Measurements from ENCODE around the gene SMNDC1.

- TF ChIP-seq CTCF (IDR thresholded peaks at IDR 0.05 in 2 of 3, conservative IDR thresholded peaks at IDR 0.05 in 1 of 3; ENCODE audit: control insufficient read depth in 2 of 3, extremely low read depth in 1 of 3, insufficient read depth in 1 of 3, low read depth in 3 of 3, low read length in 3 of 3) (peak; percentile 61 to 83 (median 63)), USF1 (IDR thresholded peaks at IDR 0.05; ENCODE audit: borderline replicate concordance, extremely low read length, insufficient read depth, low read depth, low read length) (no peak), CBFB (IDR thresholded peaks at IDR 0.05; ENCODE audit: low read depth) (no peak), YBX1 (IDR thresholded peaks at IDR 0.05) (0 out of 2 replicates have a peak, but pooled peaks have one; percentile 9), TAF1 (IDR thresholded peaks at IDR 0.05; ENCODE audit: borderline replicate concordance, low read depth, low read length) (no peak), NFYB (IDR thresholded peaks at IDR 0.05; ENCODE audit: insufficient read depth, low read depth, low read length) (no peak), ZNF274 (IDR thresholded peaks at IDR 0.05; ENCODE audit: insufficient read depth, insufficient read length) (no peak), ESRRA (IDR thresholded peaks at IDR 0.05; ENCODE audit: low read length) (no peak), JUND (IDR thresholded peaks at IDR 0.05; ENCODE audit: low read depth, low read length) (no peak), NR2C1 (IDR thresholded peaks at IDR 0.05) (no peak)
Observed at GRCh38 chr10:110305767-110306451, 1.2 kb upstream of the SMNDC1 start.
